Sigmoid colon (tissue), 4 donors: ENCODE measurements around the gene CTBP2.

Experiments
- CTCF ChIP-seq, 4 experiments: fragments of 450-650 bp in 3 of 4; fragments of 200-600 bp in 1 of 4; IDR thresholded peaks; one replicate each; pipeline ENCODE4 v1.5.1; 2016 to 2019; ENCODE audit warnings: antibody characterized with exemption in 4 of 4, mild to moderate bottlenecking in 3 of 4, moderate library complexity in 2 of 4
- EP300 ChIP-seq, 4 donors: sonication (generic); formaldehyde crosslinking; IDR thresholded peaks; one replicate each; pipeline ENCODE4 v1.6.1; 2017; ENCODE audit warnings: antibody characterized with exemption in 4 of 4
- POLR2AphosphoS5 ChIP-seq, 4 donors: sonication (generic); formaldehyde crosslinking; IDR thresholded peaks; one replicate each; pipeline ENCODE4 v1.6.1; 2017; ENCODE audit warnings: antibody characterized with exemption in 4 of 4

- TF ChIP-seq CTCF (IDR thresholded peaks at IDR 0.05) (no peak), POLR2AphosphoS5 (IDR thresholded peaks at IDR 0.05) (no peak), EP300 (IDR thresholded peaks at IDR 0.05) (no peak)
These were observed 26.2 kb upstream of the CTBP2 start for GRCh38 chr10:125186431-125187170.
